Epidermal melanocyte (primary cell): ENCODE results near the gene ANAPC13.

Source experiments
- DNase-seq: peaks from one replicate; pipeline ENCODE4 v3.0.0; 2011; ENCODE audit warnings: low spot score; ENCODE audit not compliant: insufficient read length

Gene ANAPC13, protein sequence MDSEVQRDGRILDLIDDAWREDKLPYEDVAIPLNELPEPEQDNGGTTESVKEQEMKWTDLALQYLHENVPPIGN

DNA sequence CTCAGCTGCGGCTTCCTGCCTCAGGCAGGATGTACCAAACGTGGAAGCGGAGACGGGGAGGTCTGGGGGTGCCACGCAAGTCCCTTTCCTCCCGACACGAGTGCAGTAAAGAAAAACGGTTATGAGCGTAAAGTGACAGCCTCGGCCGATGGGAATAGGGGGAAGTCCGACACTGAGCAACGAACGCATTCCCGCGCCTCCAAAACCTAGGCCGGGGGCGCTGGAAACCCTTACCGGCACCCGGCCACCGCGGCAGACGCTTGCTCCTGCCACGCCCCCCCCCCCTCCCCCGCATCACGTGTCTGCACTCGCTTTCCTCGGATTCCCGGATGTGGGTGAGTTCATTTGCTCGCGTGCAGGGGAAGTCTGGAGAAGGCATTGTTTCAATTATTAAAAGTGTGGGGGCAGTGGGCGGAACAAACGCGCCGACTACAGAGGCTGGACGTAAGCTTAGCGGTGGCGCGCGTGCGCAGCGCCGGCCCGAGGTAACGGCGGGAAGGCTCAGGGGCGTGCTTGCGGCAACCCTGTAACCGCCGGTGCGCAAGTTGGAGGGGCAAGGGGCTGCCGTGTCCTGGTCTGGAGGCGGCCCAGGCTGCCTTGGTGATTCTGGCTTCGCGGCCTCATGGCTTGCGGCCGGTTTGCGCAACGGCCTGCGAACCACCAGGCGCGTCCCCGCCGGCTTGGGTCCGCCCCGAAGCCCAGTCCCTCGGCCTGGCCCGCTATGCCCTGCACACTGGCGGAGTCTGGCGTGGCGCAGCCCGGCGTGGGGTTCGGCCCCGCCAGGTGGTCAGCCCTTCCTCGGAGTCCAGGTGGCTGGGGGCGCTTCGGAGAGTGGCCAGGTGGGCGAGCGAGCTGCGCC lies at the start of gene ANAPC13, which contains the start of gene CEP63:
Gene ANAPC13, minus strand, starts transcription at position 268 of the 859 bp plus-strand sequence. CDS start 3,081 bp downstream, outside the sequence.
Gene CEP63, plus strand, starts transcription at position 340 of the 859 bp plus-strand sequence. CDS start 9,264 bp downstream, outside the sequence.
- peak; percentile 87 for DNase-seq

DNA sequence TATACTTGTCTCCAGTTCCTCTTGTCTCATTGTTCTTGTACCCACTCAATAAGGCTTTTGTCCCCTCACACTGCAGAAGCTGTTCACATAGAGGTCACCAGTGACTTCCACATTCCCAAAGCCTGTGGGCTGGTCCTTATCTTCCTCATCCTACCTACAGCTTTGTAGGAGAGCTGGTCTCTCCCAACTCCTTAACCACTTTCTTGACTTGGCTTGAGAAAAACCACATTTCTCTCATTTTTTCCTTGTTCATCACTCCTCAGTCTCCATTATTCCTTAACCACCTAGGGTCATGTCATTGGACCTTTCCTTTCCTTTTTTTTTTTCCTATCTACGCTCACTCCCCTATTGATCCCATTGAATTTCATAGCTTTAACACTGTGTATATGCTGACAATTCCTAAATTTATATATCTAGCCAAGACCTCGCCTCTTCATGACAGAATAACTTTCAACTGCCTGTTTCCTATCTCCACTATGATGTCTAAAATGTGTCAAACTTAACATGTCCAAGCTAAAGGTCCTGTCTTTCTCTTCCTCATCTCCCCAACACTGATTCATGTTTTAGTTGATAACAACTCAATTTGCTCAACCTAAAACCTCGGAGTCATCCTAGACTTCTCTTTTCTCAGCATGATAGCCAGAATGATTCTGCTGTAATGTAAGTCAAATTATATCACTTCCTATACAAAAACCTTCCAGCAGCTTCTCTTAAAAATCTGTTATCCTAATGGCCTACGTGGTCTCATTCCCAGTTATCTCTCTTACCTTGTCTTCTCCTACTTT lies 49.6 kb upstream of the ANAPC13 start:
- no peak for DNase-seq

DNA sequence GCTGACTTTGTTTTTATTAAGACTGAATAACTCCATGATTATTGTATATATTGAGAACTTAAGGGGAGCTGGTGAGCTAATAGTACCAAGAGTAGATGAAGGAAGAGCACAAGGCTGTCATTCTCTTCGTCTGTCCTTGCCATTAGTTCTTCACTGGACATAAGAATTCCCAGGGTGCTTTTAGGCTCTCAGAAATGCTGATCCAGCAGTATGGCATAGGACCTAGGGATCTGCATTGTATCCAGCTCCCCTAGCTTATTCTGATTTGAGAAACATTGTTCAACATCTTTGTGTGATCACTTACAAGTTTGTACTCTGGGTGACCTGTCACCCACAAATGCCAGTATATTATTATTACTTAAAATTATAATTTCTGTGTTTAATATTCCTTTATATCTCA lies 47.7 kb upstream of the ANAPC13 start:
- no peak for DNase-seq

DNA sequence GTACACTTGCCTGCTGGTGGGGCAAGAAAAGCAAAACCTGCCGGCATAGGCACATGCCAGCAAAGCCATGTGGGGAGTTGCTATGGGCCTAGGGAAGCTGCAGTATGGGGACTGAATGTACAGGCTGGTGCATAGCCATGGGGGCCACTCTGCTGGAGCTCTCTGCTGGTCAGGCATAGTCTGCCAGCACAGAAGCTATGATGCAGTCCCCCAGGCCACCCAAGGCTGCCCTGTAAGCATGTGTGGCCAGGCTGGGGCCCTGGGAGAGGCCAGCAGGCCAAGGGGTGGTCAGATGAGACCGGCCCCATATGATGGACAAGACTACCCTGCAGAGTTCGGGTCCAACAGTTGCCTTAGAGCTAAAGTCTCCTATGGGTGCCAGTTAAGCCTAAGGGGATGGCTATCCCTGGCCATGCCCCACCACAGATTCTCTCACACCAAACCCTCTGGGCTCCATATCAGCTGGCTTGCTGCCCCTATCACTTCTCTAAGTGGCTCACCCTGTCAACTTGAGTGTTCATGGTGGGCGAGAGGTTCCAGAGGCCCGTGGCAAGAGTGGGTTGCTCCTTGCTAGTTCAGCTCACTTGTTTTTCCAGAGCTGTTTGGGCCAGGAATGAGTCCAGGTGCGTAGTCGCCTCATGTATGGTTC lies 41.9 kb upstream of the ANAPC13 start:
- DNase-seq = no peak

DNA sequence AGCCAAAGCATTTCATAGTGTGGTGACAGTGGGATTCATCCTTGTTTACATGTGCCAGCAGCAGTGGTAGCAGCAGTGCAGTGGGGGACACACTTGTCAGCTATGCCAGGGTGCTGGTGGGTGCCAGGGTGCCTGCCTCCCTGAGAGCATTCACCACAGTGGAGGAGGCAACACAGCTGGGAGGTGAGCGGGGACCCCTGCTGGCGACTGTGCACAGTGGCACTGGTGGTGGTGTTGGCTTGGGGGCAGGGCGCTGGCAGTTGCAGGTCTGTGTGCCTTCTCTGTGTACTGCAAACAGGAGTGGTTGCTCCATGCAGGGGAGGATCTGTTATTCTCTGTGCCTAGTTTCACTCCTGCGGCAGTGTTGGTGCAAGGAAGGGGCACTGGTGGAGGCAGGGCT lies 41.3 kb upstream of the ANAPC13 start:
- no peak for DNase-seq

DNA sequence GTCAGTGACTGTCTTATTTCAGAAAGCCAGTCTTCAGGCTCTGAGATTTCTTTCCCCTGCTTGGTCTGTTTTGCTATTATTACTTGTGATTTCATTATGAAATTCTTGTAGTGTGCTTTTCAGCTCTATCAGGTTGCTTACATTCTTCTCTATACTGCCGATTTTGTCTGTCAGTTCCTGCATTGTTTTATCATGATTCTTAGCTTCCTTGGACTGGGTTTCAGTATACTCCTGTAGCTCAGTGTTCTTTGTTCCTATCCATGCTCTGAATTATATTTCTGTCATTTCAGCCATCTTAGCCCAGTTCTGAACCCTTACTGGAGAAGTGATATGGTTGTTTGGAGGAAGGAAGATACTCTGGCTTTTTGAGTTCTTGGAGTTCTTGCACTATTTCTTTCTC lies 40.5 kb upstream of the ANAPC13 start:
- DNase-seq = no peak

DNA sequence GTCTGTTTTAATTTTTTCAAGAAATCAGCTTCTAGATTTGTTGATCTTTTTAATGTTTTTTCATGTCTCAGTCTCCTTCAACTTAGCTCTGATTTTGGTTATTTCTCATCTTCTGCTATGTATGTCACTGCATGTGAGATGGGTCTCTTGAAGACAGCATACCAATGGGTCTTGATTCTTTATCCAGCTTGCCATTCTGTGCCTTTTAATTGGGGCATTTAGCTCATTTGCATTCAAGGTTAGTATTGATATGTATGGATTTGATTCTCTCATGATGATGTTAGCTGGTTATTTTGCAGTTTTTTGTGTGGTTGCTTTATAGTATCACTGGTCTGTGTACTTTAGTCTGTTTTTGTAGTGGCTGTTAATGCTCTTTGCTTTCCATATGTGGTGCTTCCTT lies 39.5 kb upstream of the ANAPC13 start:
- no peak for DNase-seq

DNA sequence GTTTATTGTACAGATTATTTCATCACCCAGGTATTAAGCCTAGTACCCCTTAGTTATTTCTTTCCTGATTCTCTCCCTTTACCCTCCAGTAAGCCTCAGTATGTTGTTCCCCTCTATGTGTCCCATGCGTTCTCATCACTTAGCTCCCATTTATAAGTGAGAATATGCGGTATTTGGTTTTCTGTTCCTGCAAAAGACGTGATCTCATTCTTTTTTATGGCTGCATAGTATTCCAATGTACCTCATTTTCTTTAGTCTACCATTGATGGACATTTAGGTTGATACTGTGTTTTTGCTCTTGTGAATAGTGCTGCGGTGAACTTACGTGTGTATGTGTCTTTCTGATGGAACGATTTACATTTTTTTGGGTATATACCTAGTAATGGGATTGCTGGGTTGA lies 36.8 kb upstream of the ANAPC13 start:
- DNase-seq = no peak

DNA sequence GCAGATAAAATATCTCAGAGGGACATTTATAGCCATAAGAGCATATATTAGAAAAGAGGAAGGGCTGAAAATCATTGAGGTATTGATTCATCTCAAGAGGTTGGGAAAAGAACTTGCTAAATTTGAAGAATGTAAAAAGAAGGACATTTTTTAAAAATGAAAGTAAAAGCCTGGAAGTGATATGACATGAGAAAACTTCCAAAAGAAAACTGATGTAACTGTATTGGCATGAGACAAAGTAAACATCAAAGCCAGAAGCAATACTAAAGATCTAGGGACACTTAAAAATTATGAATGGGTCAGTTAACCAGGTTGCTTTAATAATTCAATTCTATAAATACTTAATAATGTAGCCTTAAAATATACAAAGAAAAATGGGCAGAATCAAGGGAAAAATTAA lies 32.0 kb upstream of the ANAPC13 start:
- DNase-seq = no peak

DNA sequence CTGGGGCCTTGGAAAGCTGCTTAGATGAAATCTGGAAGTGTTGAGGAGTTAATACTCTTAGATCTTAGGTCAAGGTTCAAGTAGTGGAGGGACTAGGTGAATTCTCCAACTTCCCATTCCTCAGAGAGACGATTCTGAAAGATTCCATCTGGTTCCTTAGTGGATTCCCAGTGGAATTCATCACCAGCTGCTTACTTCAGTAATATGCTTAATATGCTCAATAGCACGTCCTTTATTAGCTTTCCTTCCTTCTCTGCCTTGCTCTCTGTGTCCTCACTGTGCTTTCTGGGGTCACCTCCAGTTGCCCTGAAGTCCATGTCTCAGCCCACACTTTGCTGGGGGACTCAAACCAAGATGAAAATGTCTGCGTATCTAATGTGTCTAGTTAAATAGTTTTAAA lies 31.1 kb upstream of the ANAPC13 start:
- no peak for DNase-seq

DNA sequence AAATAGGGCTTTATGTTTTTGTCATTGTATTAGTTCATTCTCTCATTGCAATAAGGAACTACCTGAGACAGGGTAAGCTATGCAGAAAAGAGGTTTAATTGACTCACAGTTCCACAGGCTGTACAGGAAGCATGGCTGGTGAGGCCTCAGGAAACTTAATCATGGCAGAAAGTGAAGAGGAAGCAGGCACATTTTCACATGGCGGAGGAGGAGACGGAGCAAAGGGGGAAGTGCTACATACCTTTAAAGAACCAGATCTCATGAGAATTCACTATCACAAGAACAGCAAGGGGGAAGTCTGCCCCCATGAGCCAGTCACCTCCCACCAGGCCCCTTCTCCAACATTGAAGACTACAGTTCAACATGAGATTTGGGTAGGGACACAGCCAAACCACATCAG lies 25.7 kb upstream of the ANAPC13 start:
- DNase-seq = no peak

DNA sequence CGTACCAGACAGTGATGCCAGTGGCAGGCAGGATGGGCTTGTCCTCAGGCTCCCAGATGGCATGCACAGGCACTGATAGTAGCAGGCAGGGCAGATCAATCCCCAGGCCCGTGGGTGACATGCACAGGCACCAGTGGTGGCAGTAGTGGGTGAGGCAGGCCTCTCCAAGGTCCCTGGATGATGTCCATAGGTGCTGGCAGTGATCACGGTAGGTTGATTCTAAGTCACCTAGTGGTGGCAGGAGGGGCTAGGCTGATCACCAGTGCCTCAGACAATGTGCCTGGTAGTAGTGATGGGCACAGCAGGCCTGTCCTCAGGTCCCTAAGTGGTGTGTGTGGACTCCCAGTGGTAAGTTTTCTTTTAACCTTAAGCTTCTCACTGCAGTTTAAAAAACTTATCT lies 19.7 kb upstream of the ANAPC13 start:
- DNase-seq = no peak

DNA sequence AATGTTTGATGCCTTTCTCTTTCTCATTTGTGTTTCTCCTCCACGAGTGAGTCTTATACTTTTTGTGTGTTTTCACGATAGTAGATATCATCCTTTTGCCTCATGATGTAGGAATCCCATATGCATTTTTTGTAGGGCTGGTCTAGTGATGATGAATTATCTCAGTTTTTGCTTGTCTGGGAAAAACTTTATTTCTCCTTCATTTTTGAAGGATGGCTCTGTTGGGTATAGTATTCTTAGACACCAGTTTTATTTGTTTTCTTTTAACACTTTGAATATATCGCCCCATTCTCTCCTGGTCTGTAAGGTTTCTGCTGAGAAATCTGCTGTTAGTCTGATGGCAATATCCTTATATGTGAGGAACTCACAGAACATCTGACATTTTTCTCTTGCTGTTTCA lies 18.3 kb upstream of the ANAPC13 start:
- no peak for DNase-seq

DNA sequence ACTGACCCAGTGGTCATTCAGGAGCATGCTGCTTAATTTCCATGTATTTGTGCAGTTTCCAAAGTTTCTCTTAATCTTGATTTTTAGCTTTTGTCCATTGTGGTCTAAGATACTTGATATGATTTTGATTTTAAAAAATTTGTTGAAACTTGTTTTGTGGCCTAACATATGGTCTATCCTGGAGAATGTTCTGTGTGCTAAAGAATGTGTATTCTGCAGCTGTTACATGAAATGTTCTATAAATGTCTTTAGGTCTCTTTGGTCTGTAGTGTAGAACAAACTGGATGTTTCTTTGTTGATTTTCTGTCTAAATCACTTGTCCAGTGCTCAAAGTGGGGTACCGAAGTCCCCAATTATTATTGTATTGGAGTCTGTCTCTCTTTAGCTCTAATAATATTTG lies 17.5 kb upstream of the ANAPC13 start:
- DNase-seq = no peak

DNA sequence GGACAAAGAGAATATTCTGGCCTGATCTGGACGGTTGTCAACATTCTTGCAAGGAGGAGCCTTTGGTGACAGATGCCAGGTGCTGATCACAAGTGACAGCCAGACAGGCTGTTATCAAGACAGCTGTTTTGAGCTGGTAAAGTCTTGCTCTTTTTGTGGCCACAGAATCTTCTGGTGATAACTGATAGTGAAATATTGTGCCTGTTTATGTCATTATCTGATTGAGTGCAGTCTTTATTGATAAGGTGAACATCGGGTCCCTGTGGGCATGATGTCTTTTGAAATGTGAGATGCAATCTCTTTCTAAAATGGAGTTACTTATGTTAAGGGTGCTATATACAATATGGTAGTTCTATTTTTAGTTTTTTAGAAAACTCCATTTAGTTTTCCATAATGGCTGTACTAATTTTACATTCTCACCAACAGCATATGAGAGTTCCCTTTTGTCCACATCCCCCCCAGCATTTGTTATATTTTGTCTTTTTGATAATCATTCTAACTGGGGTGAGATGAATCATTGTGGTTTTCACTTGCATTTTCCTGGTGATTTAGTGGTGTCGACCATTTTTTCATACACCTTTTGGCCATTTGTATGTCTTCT lies 10.8 kb upstream of the ANAPC13 start:
- no peak for DNase-seq

DNA sequence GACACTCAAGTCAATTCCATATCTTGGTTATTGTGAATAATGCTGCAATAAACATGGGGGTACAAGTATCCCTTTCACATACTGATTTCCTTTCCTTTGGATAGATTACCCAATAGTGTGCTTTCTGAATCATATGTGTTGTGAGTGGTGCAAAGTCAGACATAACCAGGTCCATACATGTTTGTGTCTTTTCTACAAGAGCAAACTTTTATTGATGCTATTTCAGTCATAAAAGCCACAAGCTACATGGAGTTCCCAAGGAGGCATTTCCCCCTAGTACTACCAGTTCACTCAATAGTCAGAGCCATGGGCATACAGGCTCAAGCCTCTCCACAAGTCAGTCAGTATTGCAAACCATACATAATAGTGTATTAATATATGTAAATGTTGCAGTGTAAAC lies 10.2 kb upstream of the ANAPC13 start:
- DNase-seq = no peak

DNA sequence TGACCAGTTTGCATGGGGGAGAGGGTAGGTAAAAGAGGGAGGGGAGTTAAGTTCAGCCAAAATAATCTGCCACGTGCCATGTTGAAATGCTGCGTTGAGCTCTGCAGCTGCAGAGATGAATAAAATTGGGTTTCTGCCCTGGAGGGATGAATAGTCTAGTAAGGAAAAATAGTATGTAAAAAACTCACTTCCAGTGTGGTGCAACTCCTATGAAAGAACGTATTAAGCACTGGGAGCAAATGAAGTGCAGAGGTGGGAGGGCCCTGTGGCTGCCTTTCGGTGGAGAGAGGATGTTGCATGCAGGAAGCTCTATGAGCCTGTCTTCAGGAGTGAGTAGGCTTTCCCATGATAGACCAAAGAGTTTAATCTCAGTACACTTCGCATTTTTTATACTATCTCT lies 8.7 kb upstream of the ANAPC13 start:
- peak; percentile 32 for DNase-seq

DNA sequence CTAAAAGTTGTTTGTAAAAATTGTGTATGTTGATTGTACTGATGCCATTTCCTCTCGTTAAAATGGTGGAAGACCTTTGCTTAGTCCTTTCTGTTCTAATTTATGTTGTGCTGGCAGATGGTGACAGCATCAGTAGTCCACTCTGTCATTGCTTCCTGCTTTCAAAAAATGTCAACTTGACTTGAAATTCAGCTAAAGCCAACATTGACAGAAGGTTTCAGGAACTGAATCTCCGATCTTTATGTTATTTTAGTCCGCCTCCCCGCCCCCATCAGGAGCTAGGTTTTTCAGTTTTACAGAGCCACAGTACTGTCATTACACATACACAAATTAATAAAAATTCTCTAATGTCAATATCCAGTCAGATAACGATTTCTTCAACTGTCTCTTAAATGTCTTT lies 1.6 kb upstream of the ANAPC13 start:
- no peak for DNase-seq

DNA sequence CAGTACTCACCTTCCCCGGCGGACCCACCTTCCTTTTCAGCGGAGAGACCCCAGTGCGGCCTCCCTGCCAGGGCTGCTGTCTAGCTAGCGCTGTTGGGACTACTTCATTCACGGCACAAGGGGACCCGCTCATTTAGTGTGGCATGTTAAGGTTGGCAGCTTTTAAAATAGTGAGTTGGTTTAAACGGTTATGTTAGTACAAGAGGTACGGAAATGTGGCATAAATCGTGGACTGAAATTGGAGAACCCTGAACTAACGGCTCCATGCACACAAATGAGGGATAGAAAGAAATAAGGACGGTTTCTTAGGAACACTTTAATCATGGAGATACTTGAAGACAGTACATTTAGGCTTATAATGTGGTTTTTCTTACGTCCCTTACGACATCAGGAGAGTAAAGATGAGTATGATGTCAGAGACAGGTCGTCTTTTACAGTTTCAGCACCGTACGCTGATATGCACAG lies 824 bp upstream of the ANAPC13 start:
- DNase-seq = no peak

DNA sequence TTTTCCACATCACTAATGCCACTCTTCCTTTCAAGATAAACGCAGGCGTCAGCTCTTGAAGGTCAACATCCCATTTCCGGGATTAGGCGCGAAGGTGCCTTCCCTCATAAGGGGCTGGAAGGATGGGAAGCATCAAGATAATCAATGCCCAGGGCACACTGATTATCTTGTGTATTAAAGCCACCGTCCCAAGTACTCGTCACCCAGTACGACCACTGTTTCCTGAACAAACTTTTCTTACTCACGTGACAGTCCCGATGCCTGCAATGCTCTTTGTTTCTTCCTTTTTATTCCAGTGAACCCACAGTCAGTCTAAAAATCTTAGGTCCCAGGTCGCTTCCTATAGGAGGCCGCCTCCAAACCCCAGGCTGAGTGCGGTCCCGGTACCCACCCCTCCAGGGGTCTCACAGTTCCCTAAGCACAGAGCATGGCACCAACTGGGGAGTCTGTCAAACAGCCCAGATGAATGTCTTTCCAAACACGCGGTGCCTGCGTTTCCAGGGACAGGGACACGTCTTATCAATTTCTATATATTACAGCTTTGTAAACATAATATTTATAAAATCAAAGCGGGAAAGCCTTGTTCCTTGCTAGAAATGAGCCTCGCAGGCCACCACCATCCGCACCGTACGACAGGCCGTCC lies 589 bp downstream of the ANAPC13 start:
- no peak for DNase-seq
